WTC11 (cell line): ENCODE results near the gene TPCN2. TPM values are rescaled to one million over a fixed set of nuclear protein-coding genes. Genes with fewer than 3 reads are reported as not detected.

Experiments used
- ATAC-seq: fragments of 200-7000 bp; cut with Tn5 transposase; 2 replicates; pipeline ENCODE4 v1.10.0; 2021; ENCODE audit warnings: mild to moderate bottlenecking, moderate library complexity
- CTCF ChIA-PET: fragments of 300-600 bp; sonication (Branson Sonifier 250); formaldehyde crosslinking; loops from one replicate; lab custom pipeline; 2021; ENCODE audit warnings: antibody characterized with exemption; lab: Charles Lee
- POLR2A ChIA-PET: fragments of 350-600 bp; sonication (Branson Sonifier 250); formaldehyde crosslinking; loops from one replicate; lab custom pipeline; 2021; ENCODE audit warnings: antibody characterized with exemption; lab: Charles Lee
- DNase-seq: peaks from one replicate; pipeline ENCODE4 v3.0.0; 2021; ENCODE audit warnings: low spot score
- H3K27ac Mint-ChIP-seq: 2 replicates; pipeline ENCODE4 v1.8.0; 2021; ENCODE audit warnings: mixed read lengths
- H3K27me3 Mint-ChIP-seq: 2 replicates; pipeline ENCODE4 v1.8.0; 2021; ENCODE audit warnings: low read depth, mild to moderate bottlenecking, moderate library complexity, mixed read lengths
- H3K36me3 Mint-ChIP-seq: 2 replicates; pipeline ENCODE4 v1.8.0; 2021; ENCODE audit warnings: mixed read lengths
- H3K4me1 Mint-ChIP-seq: 2 replicates; pipeline ENCODE4 v1.8.0; 2022; ENCODE audit warnings: mixed read lengths
- H3K4me3 Mint-ChIP-seq: 2 replicates; pipeline ENCODE4 v1.8.0; 2021; ENCODE audit warnings: mild to moderate bottlenecking, moderate library complexity, mixed read lengths
- H3K9me3 Mint-ChIP-seq: 2 replicates; pipeline ENCODE4 v1.8.0; 2021; ENCODE audit warnings: mixed read lengths
- ARID4B ChIP-seq: sonication (generic); formaldehyde crosslinking; IDR thresholded peaks from 2 replicates; pipeline ENCODE4 v1.8.0; 2023; ENCODE audit warnings: missing genetic modification reagents, mild to moderate bottlenecking, borderline replicate concordance
- ATF2 ChIP-seq: sonication (generic); formaldehyde crosslinking; IDR thresholded peaks from 2 replicates; pipeline ENCODE4 v1.8.1; 2022; ENCODE audit warnings: low read depth, missing genetic modification reagents, borderline replicate concordance
- EMX1 ChIP-seq: fragments of 250-450 bp; sonication (Bioruptor Pico); IDR thresholded peaks from 2 replicates; pipeline ENCODE4 v1.8.0; 2021; ENCODE audit warnings: mild to moderate bottlenecking
- FOXK1 ChIP-seq: sonication (generic); formaldehyde crosslinking; IDR thresholded peaks from 2 replicates; pipeline ENCODE4 v1.8.0; 2022; ENCODE audit warnings: mild to moderate bottlenecking, moderate library complexity, missing genetic modification reagents
- JUN ChIP-seq: sonication (generic); formaldehyde crosslinking; IDR thresholded peaks from 2 replicates; pipeline ENCODE4 v1.8.0; 2023; ENCODE audit warnings: mild to moderate bottlenecking, missing genetic modification reagents
- MXD4 ChIP-seq: fragments of 250-450 bp; sonication (Bioruptor Pico); IDR thresholded peaks from 2 replicates; pipeline ENCODE4 v1.8.0; 2021; ENCODE audit warnings: mild to moderate bottlenecking, moderate library complexity, borderline replicate concordance
- NR3C1 ChIP-seq: sonication (generic); formaldehyde crosslinking; conservative IDR thresholded peaks from 2 replicates; pipeline ENCODE4 v1.8.1; 2023; ENCODE audit warnings: low read depth, mild to moderate bottlenecking, missing genetic modification reagents
- OVOL2 ChIP-seq: fragments of 250-450 bp; sonication (Bioruptor Pico); IDR thresholded peaks from 2 replicates; pipeline ENCODE4 v1.9.0; 2021; ENCODE audit warnings: mild to moderate bottlenecking, borderline replicate concordance
- PREB ChIP-seq: sonication (generic); formaldehyde crosslinking; IDR thresholded peaks from 2 replicates; pipeline ENCODE4 v1.8.1; 2022; ENCODE audit warnings: mild to moderate bottlenecking, missing genetic modification reagents, moderate library complexity, borderline replicate concordance
- PRRX2 ChIP-seq: fragments of 250-450 bp; sonication (Bioruptor Pico); IDR thresholded peaks from 2 replicates; pipeline ENCODE4 v1.8.0; 2021; ENCODE audit warnings: mild to moderate bottlenecking
- SP1 ChIP-seq: sonication (generic); formaldehyde crosslinking; conservative IDR thresholded peaks from 2 replicates; pipeline ENCODE4 v1.8.1; 2022; ENCODE audit warnings: missing genetic modification reagents
- TEAD1 ChIP-seq: sonication (generic); formaldehyde crosslinking; IDR thresholded peaks from 2 replicates; pipeline ENCODE4 v1.8.0; 2022; ENCODE audit warnings: mild to moderate bottlenecking, missing genetic modification reagents
- ZBTB43 ChIP-seq: sonication (generic); formaldehyde crosslinking; IDR thresholded peaks from 2 replicates; pipeline ENCODE4 v1.8.1; 2023; ENCODE audit warnings: mild to moderate bottlenecking, missing genetic modification reagents
- ZNF396 ChIP-seq: fragments of 250-450 bp; sonication (Bioruptor Pico); IDR thresholded peaks from 2 replicates; pipeline ENCODE4 v1.8.0; 2021; ENCODE audit warnings: mild to moderate bottlenecking, moderate library complexity, borderline replicate concordance
- ZNF425 ChIP-seq: fragments of 250-450 bp; sonication (Bioruptor Pico); conservative IDR thresholded peaks from 2 replicates; pipeline ENCODE4 v1.9.0; 2021; ENCODE audit warnings: mild to moderate bottlenecking
- total RNA-seq: library from RNA; stranded (reverse); gene quantifications from 3 replicates; pipeline ENCODE4 v1.2.3, GENCODE V29; 2021

The TPCN2 gene
- total RNA-seq, 1 experiment from 2014 or later = 24.6 TPM

GRCh38 chr11:69034123-69034867, 14.4 kb upstream of the TPCN2 start:
- ATAC-seq = no peak

More at GRCh38 chr11:69034123-69034867, 14.4 kb upstream of the TPCN2 start:
- TF ChIP-seq PRRX2 (CRISPR knock-in tag) (no peak), ZNF396 (CRISPR knock-in tag) (no peak), NR3C1 (CRISPR knock-in tag) (no peak), ATF2 (CRISPR knock-in tag) (no peak), OVOL2 (CRISPR knock-in tag) (no peak), TEAD1 (no peak), ARID4B (CRISPR knock-in tag) (no peak), ZBTB43 (no peak), SP1 (CRISPR knock-in tag) (no peak), MXD4 (CRISPR knock-in tag) (no peak), JUN (CRISPR knock-in tag) (no peak), EMX1 (CRISPR knock-in tag) (no peak), ZNF425 (no peak), FOXK1 (no peak), PREB (no peak)
- CTCF ChIA-PET = interaction anchor here (1.1 to 5.3 kb wide), 7 partner anchors 10 to 236 kb away, joined by 3 to 62 read pairs (median 5); partner anchors contain the start of gene TPCN2
- H3K27ac Mint-ChIP-seq = no peak overlapping the region; the same call in 1 of the 2 replicates
- no peak for DNase-seq
- peaks cover 12% of the 10 kb centered on the region for H3K4me1 Mint-ChIP-seq
- H3K4me3 Mint-ChIP-seq = no peak overlapping the region
- H3K27me3 Mint-ChIP-seq = no peaks in the 10 kb centered on the region
- no peaks in the 10 kb centered on the region for H3K9me3 Mint-ChIP-seq
- no peaks in the 10 kb centered on the region for H3K36me3 Mint-ChIP-seq
- POLR2A ChIA-PET = no interaction called here
